SK-N-SH (cell line): ENCODE data around the gene ID1. TPM values are rescaled to one million over a fixed set of nuclear protein-coding genes. Genes with fewer than 3 reads are reported as not detected.
"Not testable (repeated sequence)": the region's sequence is repeated elsewhere in the genome, so short reads cannot be mapped to it uniquely, and the experiment has no call there.

Experiments used
- CTCF ChIA-PET: fragments of 300-600, 350-600 bp; formaldehyde crosslinking; extraction: SDS; loops from one replicate; lab custom pipeline; 2021; lab: Yijun Ruan, JAX
- POLR2A ChIA-PET: fragments of 350-600 bp; sonication (Branson Sonifier 250); formaldehyde crosslinking; extraction: SDS; loops from one replicate; lab custom pipeline; 2020; ENCODE audit warnings: antibody characterized with exemption, inconsistent platforms; lab: Yijun Ruan, JAX
- DNase-seq: peaks from one replicate; pipeline ENCODE4 v3.0.0; 2012
- H2AFZ ChIP-seq: fragments of 200-600 bp; sonication (generic); 2 replicates; pipeline ENCODE4 v1.8.1; 2016; ENCODE audit warnings: antibody characterized with exemption, mild to moderate bottlenecking, low read depth
- H3F3A ChIP-seq: fragments of 200-600 bp; sonication (generic); replicated peaks from 2 replicates; pipeline ENCODE3; 2016; ENCODE audit warnings: antibody characterized with exemption, mild to moderate bottlenecking; ENCODE audit not compliant: insufficient read depth
- H3K27ac ChIP-seq, 2 experiments: fragments of 200-500 bp in 1 of 2; fragments of 200-600 bp in 1 of 2; sonication (Bioruptor generic) in 1 of 2; sonication (generic), shearing (Covaris generic) in 1 of 2; 2 replicates each; pipeline versions ENCODE4 v1.5.1 to v1.6.1; 2014 to 2016; ENCODE audit warnings: low read depth in 2 of 2, inconsistent platforms in 1 of 2, low read length in 1 of 2, mild to moderate bottlenecking in 1 of 2, mixed read lengths in 1 of 2
- H3K27me3 ChIP-seq: fragments of 200-600 bp; sonication (generic), shearing (Covaris generic); 2 replicates; pipeline ENCODE4 v1.6.1; 2016; ENCODE audit warnings: mixed run types; ENCODE audit not compliant: insufficient read depth
- H3K36me3 ChIP-seq, 2 experiments: fragments of 200-500 bp in 1 of 2; fragments of 200-600 bp in 1 of 2; sonication (Bioruptor generic) in 1 of 2; sonication (generic) in 1 of 2; replicated peaks in 1 of 2; 2 replicates each; pipeline versions ENCODE3 to v1.5.1; 2014 to 2016; ENCODE audit warnings: low read length in 1 of 2, mild to moderate bottlenecking in 1 of 2; ENCODE audit not compliant: insufficient read depth in 2 of 2, control insufficient read depth in 1 of 2
- H3K4me1 ChIP-seq, 2 experiments: fragments of 200-500 bp in 1 of 2; fragments of 200-600 bp in 1 of 2; sonication (Bioruptor generic) in 1 of 2; sonication (generic), shearing (Covaris generic) in 1 of 2; 2 replicates each; pipeline versions ENCODE4 v1.5.1 to v1.6.1; 2014 to 2016; ENCODE audit warnings: low read depth in 1 of 2, low read length in 1 of 2, mixed run types in 1 of 2; ENCODE audit not compliant: insufficient read depth in 2 of 2, control insufficient read depth in 1 of 2
- H3K4me2 ChIP-seq: fragments of 200-600 bp; sonication (generic), shearing (Covaris generic); 2 replicates; pipeline ENCODE4 v1.6.1; 2017; ENCODE audit warnings: mixed run types
- H3K4me3 ChIP-seq, 2 experiments: fragments of 200-500 bp in 1 of 2; fragments of 200-600 bp in 1 of 2; sonication (Bioruptor generic) in 1 of 2; sonication (generic), shearing (Covaris generic) in 1 of 2; 2 replicates each; pipeline versions ENCODE4 v1.5.1 to v1.8.1; 2014 to 2016; ENCODE audit warnings: low read depth in 2 of 2, inconsistent platforms in 1 of 2, low read length in 1 of 2, mild to moderate bottlenecking in 1 of 2, mixed read lengths in 1 of 2, moderate library complexity in 1 of 2
- H3K79me2 ChIP-seq: fragments of 200-600 bp; sonication (generic); 2 replicates; pipeline ENCODE4 v1.8.1; 2017; ENCODE audit warnings: mild to moderate bottlenecking; ENCODE audit not compliant: insufficient read depth
- H3K9ac ChIP-seq: fragments of 200-600 bp; sonication (generic); 2 replicates; pipeline ENCODE4 v1.6.1; 2017; ENCODE audit warnings: mixed run types
- H3K9me2 ChIP-seq: fragments of 200-600 bp; sonication (generic); 2 replicates; pipeline ENCODE4 v1.6.1; 2017; ENCODE audit warnings: mixed run types
- H3K9me3 ChIP-seq: fragments of 200-600 bp; sonication (generic); 2 replicates; pipeline ENCODE4 v1.6.1; 2017; ENCODE audit warnings: mixed run types, mild to moderate bottlenecking, moderate library complexity
- H4K20me1 ChIP-seq: fragments of 200-600 bp; sonication (generic); 2 replicates; pipeline ENCODE4 v1.6.1; 2017; ENCODE audit warnings: mild to moderate bottlenecking, mixed run types; ENCODE audit not compliant: insufficient read depth
- EZH2phosphoT487 ChIP-seq: fragments of 200-600 bp; sonication (generic); IDR thresholded peaks from 2 replicates; pipeline ENCODE4 v1.6.1; 2017; ENCODE audit warnings: low read depth, mixed run types, mild to moderate bottlenecking, antibody characterized with exemption, moderate library complexity, borderline replicate concordance
- GABPA ChIP-seq: IDR thresholded peaks from 2 replicates; pipeline ENCODE4 v1.4.0; 2012; ENCODE audit warnings: low read depth, mild to moderate bottlenecking
- GATA2 ChIP-seq: sonication (generic); formaldehyde crosslinking; IDR thresholded peaks from 2 replicates; pipeline ENCODE4 v1.5.0; 2020; ENCODE audit warnings: mild to moderate bottlenecking, missing genetic modification reagents
- IRF3 ChIP-seq: fragments of 150-350 bp; IDR thresholded peaks from 2 replicates; pipeline ENCODE4 v1.6.1; 2016; ENCODE audit warnings: mild to moderate bottlenecking, low read depth, low read length
- MAX ChIP-seq: IDR thresholded peaks from 2 replicates; pipeline ENCODE4 v1.4.0; 2012; ENCODE audit warnings: low read depth
- MEF2A ChIP-seq: IDR thresholded peaks from 2 replicates; pipeline ENCODE4 v1.4.0; 2012; ENCODE audit warnings: low read depth, borderline replicate concordance
- NFIC ChIP-seq: IDR thresholded peaks from 2 replicates; pipeline ENCODE4 v1.4.0; 2012; ENCODE audit warnings: borderline replicate concordance
- NRF1 ChIP-seq: IDR thresholded peaks from 2 replicates; pipeline ENCODE4 v1.6.1; 2012; ENCODE audit warnings: low read depth, mild to moderate bottlenecking, low read length
- PBX3 ChIP-seq: IDR thresholded peaks from 2 replicates; pipeline ENCODE4; 2012
- REST ChIP-seq: IDR thresholded peaks from 2 replicates; pipeline ENCODE4 v1.6.1; 2012; ENCODE audit warnings: mild to moderate bottlenecking, low read depth, low read length, moderate library complexity
- TCF12 ChIP-seq: IDR thresholded peaks from 2 replicates; pipeline ENCODE4 v1.4.0; 2012
- USF1 ChIP-seq: IDR thresholded peaks from 2 replicates; pipeline ENCODE4 v1.4.0; 2012; ENCODE audit warnings: low read depth, borderline replicate concordance
- YY1 ChIP-seq: IDR thresholded peaks from 2 replicates; pipeline ENCODE4 v1.4.0; 2012; ENCODE audit warnings: low read depth, mild to moderate bottlenecking
- WGBS: methylation state at CpG from one replicate; pipeline ENCODE4 v1.1.6; 2017; ENCODE audit warnings: low lambda C conversion rate; 5-methylcytosine and 5-hydroxymethylcytosine counted together
- polyA plus RNA-seq, 3 experiments: library from polyadenylated mRNA; depleted of rRNA; stranded (reverse); fragments of >200 nt; gene quantifications; 2 replicates each; pipeline ENCODE4 v1.2.3, GENCODE V29; 2012

Gene ID1
- polyA plus RNA-seq, 1 of the 3 experiments (the other 2 are of a cell fraction) = 493 TPM

- TF ChIP-seq MAX (no peak), USF1 (0 out of 2 replicates have a peak, but pooled peaks have one; percentile 5), YY1 (peak; percentile 40; the same call in 1 of the 2 replicates), GATA2 (CRISPR knock-in tag) (no peak), GABPA (no peak), NFIC (peak; percentile 87), IRF3 (no peak), REST (no peak), EZH2phosphoT487 (no peak), MEF2A (peak; percentile 30; the same call in 1 of the 2 replicates), NRF1 (no peak), TCF12 (peak; percentile 91), PBX3 (peak; percentile 58)
These were observed 3.3 kb downstream of the ID1 start (continued) for GRCh38 chr20:31608251-31608945.

GRCh38 chr20:31612271-31612640, 7.2 kb downstream of the ID1 start:
- not testable (repeated sequence) for DNase-seq, H4K20me1 ChIP-seq, H3K4me2 ChIP-seq, H3K79me2 ChIP-seq, H3K9me2 ChIP-seq, H3K27ac ChIP-seq, H3K4me3 ChIP-seq, H3K36me3 ChIP-seq, H3K9me3 ChIP-seq, H3K9ac ChIP-seq, H2AFZ ChIP-seq, H3K27me3 ChIP-seq
- WGBS = 81% methylated on average over 12 of the region's 12 CpGs
- H3K4me1 ChIP-seq = peaks cover 16 to 25% of the 10 kb centered on the region in 2 experiments
- H3F3A ChIP-seq = peaks cover 44% of the 10 kb centered on the region
- ChIA-PET POLR2A (interaction anchor here (1.0 to 7.4 kb wide), 7 partner anchors 8 to 111 kb away, joined by 3 to 181 read pairs (median 7); partner anchors contain the start of genes BCL2L1 and ID1), CTCF (interaction anchor here (0.7 to 33.9 kb wide), 51 partner anchors 9 to 873 kb away, joined by 3 to 1802 read pairs (median 6); partner anchors contain the start of genes BCL2L1 and ID1)
